Measurements from ENCODE around the gene RET.

RET gene

GRCh38 chr10:43060291-43060690, 16.6 kb upstream of the RET start:
- DNase-seq (ENCODE audit: low spot score in 2 of 2) (no peak), ATAC-seq (replicated peaks; ENCODE audit: extremely low read depth, poor library complexity, severe bottlenecking) (no peak)
- no peak overlapping the region for H3K4me3 Mint-ChIP-seq
- no peak overlapping the region for H3K27ac Mint-ChIP-seq (ENCODE audit: low read depth)
- peaks cover 36% of the 10 kb centered on the region for H3K27me3 Mint-ChIP-seq
- no peaks in the 10 kb centered on the region for H3K9me3 Mint-ChIP-seq
- H3K36me3 Mint-ChIP-seq (ENCODE audit: insufficient read depth): peaks cover 1% of the 10 kb centered on the region
- no peaks in the 10 kb centered on the region for H3K4me1 Mint-ChIP-seq

DNA sequence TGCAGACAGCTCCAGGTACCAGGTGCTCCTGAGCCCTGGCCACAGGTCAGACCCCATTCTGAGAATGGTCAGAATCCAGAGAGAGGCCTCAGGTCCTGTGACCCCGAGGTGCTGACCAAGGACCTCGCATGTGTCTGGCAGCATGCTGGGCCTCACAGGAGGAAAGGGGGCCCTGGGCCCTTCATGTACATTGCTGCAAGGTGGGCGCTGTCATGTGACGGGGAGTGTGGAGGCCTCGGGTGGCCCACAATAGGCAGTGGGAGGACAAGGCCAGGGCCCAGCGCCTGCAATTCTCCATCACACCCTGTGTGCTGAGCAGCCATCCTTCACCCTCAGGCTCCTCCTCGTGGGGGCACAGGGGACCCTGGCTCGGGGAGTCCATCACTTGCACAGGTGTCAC, 15.5 kb upstream of the RET start:
- Mint-ChIP-seq H3K36me3 (ENCODE audit: insufficient read depth) (peaks cover 1% of the 10 kb centered on the region), H3K9me3 (no peaks in the 10 kb centered on the region), H3K27ac (ENCODE audit: low read depth) (no peak overlapping the region), H3K4me3 (no peak overlapping the region), H3K4me1 (no peaks in the 10 kb centered on the region), H3K27me3 (peaks cover 36% of the 10 kb centered on the region)
- DNase-seq (ENCODE audit: low spot score in 2 of 2) (no peak), ATAC-seq (replicated peaks; ENCODE audit: extremely low read depth, poor library complexity, severe bottlenecking) (no peak)

- peaks cover 36% of the 10 kb centered on the region for H3K27me3 Mint-ChIP-seq
- peaks cover 1% of the 10 kb centered on the region for H3K36me3 Mint-ChIP-seq (ENCODE audit: insufficient read depth)
- H3K4me1 Mint-ChIP-seq: no peaks in the 10 kb centered on the region
- DNase-seq (ENCODE audit: low spot score in 2 of 2): no peak
- no peak for ATAC-seq (replicated peaks; ENCODE audit: extremely low read depth, poor library complexity, severe bottlenecking)
- H3K4me3 Mint-ChIP-seq: no peak overlapping the region
- no peaks in the 10 kb centered on the region for H3K9me3 Mint-ChIP-seq
- no peak overlapping the region for H3K27ac Mint-ChIP-seq (ENCODE audit: low read depth)
These were observed 15.1 kb upstream of the RET start for GRCh38 chr10:43061760-43062159.

DNA sequence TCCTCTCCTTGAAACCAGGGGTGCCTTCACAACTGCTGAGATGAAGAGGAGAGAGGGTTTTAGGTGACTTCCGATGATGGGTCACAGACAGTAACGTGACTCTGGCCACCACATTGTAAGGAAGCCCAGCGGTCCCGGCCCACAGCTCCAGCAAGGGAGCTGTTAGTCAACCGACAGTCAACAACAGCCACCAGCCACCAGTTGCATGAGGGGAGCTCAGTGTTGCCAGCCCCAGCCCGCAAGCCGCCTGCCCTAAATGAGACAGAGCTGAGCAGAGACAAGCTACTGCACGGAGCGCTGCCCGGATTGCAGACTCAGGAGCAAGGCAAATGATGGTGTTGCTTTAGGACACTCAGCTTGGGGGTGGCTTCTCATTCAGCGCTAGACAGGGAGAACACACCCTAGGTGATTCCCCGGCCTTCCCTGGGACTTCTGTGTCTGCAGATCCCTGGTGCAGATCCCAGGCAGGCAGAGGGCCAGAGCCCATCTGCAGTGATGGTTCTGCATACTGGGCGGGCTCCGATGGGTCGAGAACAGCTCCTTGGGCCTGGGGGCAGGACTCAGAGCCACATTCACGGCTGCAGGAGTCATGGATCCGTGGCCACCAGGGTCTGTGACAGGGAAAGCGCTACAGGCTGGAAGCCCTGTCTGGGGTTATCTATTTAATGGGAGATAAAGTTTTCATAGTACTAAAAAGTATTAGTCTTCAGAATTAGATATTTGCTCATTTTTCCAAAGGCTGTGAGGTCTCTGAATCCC, 14.3 kb upstream of the RET start:
- ATAC-seq (replicated peaks; ENCODE audit: extremely low read depth, poor library complexity, severe bottlenecking) (no peak), DNase-seq (ENCODE audit: low spot score in 2 of 2) (no peak)
- H3K36me3 Mint-ChIP-seq (ENCODE audit: insufficient read depth): peaks cover 1% of the 10 kb centered on the region
- peaks cover 29% of the 10 kb centered on the region for H3K27me3 Mint-ChIP-seq
- H3K4me1 Mint-ChIP-seq: no peaks in the 10 kb centered on the region
- no peak overlapping the region for H3K4me3 Mint-ChIP-seq
- H3K27ac Mint-ChIP-seq (ENCODE audit: low read depth): no peak overlapping the region
- no peaks in the 10 kb centered on the region for H3K9me3 Mint-ChIP-seq

- Mint-ChIP-seq H3K4me1 (no peaks in the 10 kb centered on the region), H3K4me3 (no peak overlapping the region), H3K27ac (ENCODE audit: low read depth) (no peak overlapping the region), H3K27me3 (peaks cover 10% of the 10 kb centered on the region), H3K36me3 (ENCODE audit: insufficient read depth) (peaks cover 1% of the 10 kb centered on the region), H3K9me3 (no peaks in the 10 kb centered on the region)
- DNase-seq (ENCODE audit: low spot score in 2 of 2) (no peak), ATAC-seq (replicated peaks; ENCODE audit: extremely low read depth, poor library complexity, severe bottlenecking) (no peak)
These were observed 12.4 kb upstream of the RET start for GRCh38 chr10:43064331-43065075.

- peaks cover 3% of the 10 kb centered on the region for H3K27me3 Mint-ChIP-seq
- H3K4me1 Mint-ChIP-seq: no peaks in the 10 kb centered on the region
- DNase-seq (ENCODE audit: low spot score in 2 of 2) (no peak), ATAC-seq (replicated peaks; ENCODE audit: extremely low read depth, poor library complexity, severe bottlenecking) (no peak)
- H3K9me3 Mint-ChIP-seq: no peaks in the 10 kb centered on the region
- peaks cover 1% of the 10 kb centered on the region for H3K36me3 Mint-ChIP-seq (ENCODE audit: insufficient read depth)
- H3K27ac Mint-ChIP-seq (ENCODE audit: low read depth): no peak overlapping the region
- H3K4me3 Mint-ChIP-seq: no peak overlapping the region
These were observed 11.6 kb upstream of the RET start for GRCh38 chr10:43065234-43065633.

DNA sequence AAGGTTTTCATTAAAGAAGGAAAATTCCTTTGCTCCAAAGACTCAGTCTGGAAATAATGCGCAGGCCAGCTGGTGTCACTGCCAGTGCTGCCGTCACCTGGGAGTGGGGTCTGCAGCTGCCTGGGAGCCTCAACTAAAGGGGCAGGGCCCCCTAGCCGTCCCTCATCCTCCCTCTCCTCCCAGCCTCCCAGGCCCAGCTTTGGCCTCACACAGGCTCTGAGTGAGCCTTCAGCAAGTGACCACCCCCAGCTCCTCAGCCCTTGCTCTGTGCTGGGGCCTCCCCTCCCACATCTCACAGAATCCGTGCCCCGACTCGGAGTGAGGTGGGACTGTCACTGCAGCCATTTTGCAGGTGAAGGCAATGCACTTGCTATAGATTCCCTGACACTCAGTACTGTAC, 11.1 kb upstream of the RET start:
- Mint-ChIP-seq H3K27ac (ENCODE audit: low read depth) (no peak overlapping the region), H3K36me3 (ENCODE audit: insufficient read depth) (peaks cover 1% of the 10 kb centered on the region), H3K4me3 (no peak overlapping the region), H3K9me3 (no peaks in the 10 kb centered on the region), H3K27me3 (no peaks in the 10 kb centered on the region), H3K4me1 (no peaks in the 10 kb centered on the region)
- no peak for ATAC-seq (replicated peaks; ENCODE audit: extremely low read depth, poor library complexity, severe bottlenecking)
- no peak for DNase-seq (ENCODE audit: low spot score in 2 of 2)

GRCh38 chr10:43066481-43066880, 10.4 kb upstream of the RET start:
- H3K4me3 Mint-ChIP-seq: no peak overlapping the region
- H3K4me1 Mint-ChIP-seq: no peaks in the 10 kb centered on the region
- H3K9me3 Mint-ChIP-seq: no peaks in the 10 kb centered on the region
- H3K36me3 Mint-ChIP-seq (ENCODE audit: insufficient read depth): peaks cover 1% of the 10 kb centered on the region
- ATAC-seq (replicated peaks; ENCODE audit: extremely low read depth, poor library complexity, severe bottlenecking) (no peak), DNase-seq (ENCODE audit: low spot score in 2 of 2) (no peak)
- no peak overlapping the region for H3K27ac Mint-ChIP-seq (ENCODE audit: low read depth)
- H3K27me3 Mint-ChIP-seq: no peaks in the 10 kb centered on the region

DNA sequence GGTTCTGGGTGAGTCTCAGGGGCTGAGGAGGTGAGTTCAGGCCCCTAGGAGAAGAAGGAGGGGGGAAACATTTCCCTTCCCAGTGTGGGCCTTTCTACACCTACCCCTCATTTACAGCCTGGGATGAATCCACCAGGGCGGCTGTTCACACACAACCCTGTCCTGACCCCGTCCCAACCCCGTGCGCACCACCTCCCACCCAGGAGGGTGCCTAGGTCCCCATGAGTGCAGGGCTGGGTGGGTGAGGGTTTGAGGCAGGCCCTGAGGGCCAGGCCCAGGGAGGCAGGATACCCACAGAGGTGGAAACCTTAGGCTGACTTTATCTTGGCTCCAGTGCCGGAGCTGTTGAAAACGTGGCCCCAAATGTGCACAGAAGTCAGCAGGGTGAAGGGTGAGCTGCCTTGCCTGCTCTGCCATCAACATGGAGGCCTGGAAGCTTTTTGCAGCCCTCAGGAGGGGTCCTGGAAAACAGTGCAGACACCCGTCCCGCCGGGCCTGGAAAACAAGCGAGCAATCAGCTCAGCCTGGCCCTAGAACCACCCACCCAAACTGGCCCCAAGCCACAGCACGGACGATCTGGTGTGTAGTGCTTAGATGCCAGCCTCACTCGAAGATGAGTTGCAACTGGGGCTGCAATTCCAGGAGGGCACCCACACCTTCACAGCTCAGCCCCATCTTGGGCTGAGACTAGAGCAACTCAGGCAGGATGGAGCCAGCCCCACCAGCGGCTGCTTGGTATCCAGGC, 9.3 kb upstream of the RET start:
- Mint-ChIP-seq H3K36me3 (ENCODE audit: insufficient read depth) (peaks cover 1% of the 10 kb centered on the region), H3K27ac (ENCODE audit: low read depth) (no peak overlapping the region), H3K27me3 (no peaks in the 10 kb centered on the region), H3K4me1 (no peaks in the 10 kb centered on the region), H3K4me3 (no peak overlapping the region), H3K9me3 (no peaks in the 10 kb centered on the region)
- ATAC-seq (replicated peaks; ENCODE audit: extremely low read depth, poor library complexity, severe bottlenecking) (no peak), DNase-seq (ENCODE audit: low spot score in 2 of 2) (no peak)

- no peak overlapping the region for H3K27ac Mint-ChIP-seq (ENCODE audit: low read depth)
- no peak overlapping the region for H3K4me3 Mint-ChIP-seq
- no peaks in the 10 kb centered on the region for H3K4me1 Mint-ChIP-seq
- DNase-seq (ENCODE audit: low spot score in 2 of 2) (no peak), ATAC-seq (replicated peaks; ENCODE audit: extremely low read depth, poor library complexity, severe bottlenecking) (no peak)
- H3K9me3 Mint-ChIP-seq: no peaks in the 10 kb centered on the region
- no peaks in the 10 kb centered on the region for H3K27me3 Mint-ChIP-seq
- H3K36me3 Mint-ChIP-seq (ENCODE audit: insufficient read depth): peaks cover 1% of the 10 kb centered on the region
These were observed 8.8 kb upstream of the RET start for GRCh38 chr10:43068136-43068395.

- H3K27ac Mint-ChIP-seq (ENCODE audit: low read depth): no peak overlapping the region
- H3K9me3 Mint-ChIP-seq: no peaks in the 10 kb centered on the region
- DNase-seq (ENCODE audit: low spot score in 2 of 2) (no peak), ATAC-seq (replicated peaks; ENCODE audit: extremely low read depth, poor library complexity, severe bottlenecking) (no peak)
- no peak overlapping the region for H3K4me3 Mint-ChIP-seq
- peaks cover under 1% of the 10 kb centered on the region for H3K36me3 Mint-ChIP-seq (ENCODE audit: insufficient read depth)
- no peaks in the 10 kb centered on the region for H3K4me1 Mint-ChIP-seq
- no peaks in the 10 kb centered on the region for H3K27me3 Mint-ChIP-seq
These were observed 8.2 kb upstream of the RET start for GRCh38 chr10:43068471-43069210.

- Mint-ChIP-seq H3K4me1 (no peaks in the 10 kb centered on the region), H3K4me3 (no peak overlapping the region), H3K27me3 (no peaks in the 10 kb centered on the region)
These were observed 7.7 kb upstream of the RET start for GRCh38 chr10:43069211-43069515.

More at GRCh38 chr10:43069211-43069515, 7.7 kb upstream of the RET start:
- DNase-seq (ENCODE audit: low spot score in 2 of 2) (no peak), ATAC-seq (replicated peaks; ENCODE audit: extremely low read depth, poor library complexity, severe bottlenecking) (no peak)
- Mint-ChIP-seq H3K36me3 (ENCODE audit: insufficient read depth) (no peaks in the 10 kb centered on the region), H3K9me3 (no peaks in the 10 kb centered on the region), H3K27ac (ENCODE audit: low read depth) (no peak overlapping the region)
